ENCODE measurements around the gene DPYD.

Gene DPYD

DNA sequence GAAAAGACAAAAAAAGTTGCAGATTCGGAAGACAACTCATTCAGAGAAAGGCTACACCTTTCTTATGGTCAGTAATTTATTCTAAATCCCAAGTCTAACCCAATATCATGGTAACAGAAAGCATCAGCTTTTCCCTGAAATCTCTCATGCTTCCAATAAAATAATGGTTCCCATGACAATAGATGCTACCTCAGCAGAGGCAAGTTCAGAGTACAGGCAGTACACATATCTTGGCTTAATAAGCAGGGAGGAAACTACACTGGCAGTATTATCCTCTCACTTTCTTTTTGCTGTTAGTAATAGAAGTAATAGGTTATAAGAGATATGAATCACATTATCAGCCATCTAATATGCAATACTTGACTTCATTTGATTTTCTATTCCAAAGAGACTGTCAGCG, 137.1 kb downstream of the DPYD start:
- DNase-seq = no peak

DNA sequence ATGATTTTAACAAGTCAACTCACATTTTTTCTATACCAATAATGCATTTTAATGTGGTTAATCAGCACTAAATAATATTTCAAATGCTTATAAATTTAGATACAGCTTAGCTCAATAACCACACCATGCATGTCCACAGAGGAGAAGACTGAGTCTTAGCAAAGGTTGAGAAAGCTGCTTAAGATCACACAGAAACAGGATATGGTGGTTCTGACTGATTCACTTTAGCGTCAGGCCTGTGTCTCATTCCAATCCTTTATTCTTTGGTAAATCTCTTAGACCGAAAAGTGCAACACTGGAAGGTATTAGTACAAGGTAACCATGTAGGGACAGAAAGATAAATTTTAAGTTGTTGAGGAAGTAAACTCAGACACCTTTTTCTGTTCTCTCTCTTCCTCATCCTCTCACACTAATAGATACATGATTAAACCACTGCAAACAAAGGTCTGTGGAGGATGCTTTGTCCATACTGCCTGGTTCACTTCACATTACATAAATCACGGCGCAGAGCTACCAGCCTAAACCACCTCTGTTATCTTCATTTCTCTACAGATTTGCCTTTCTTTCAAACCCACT, 139.0 kb downstream of the DPYD start:
- DNase-seq = no peak

DNA sequence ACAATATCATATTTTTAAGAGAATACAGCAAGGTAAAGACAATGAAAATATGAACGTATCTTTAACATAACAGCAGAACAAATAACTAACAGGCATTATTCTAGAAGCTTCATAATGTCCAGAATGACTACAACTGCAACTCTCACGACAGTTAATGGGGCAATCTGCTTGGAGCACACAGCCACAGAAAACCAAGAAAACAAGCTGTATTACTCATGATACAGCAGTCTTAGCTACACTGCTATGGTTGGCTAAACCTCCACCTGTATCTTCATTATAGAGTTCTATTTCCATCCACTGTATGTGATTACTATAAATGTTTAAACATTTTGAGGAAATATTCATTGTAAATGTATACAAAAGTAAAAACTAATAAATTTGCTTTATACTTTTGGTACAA, 139.9 kb downstream of the DPYD start:
- no peak for DNase-seq

DNA sequence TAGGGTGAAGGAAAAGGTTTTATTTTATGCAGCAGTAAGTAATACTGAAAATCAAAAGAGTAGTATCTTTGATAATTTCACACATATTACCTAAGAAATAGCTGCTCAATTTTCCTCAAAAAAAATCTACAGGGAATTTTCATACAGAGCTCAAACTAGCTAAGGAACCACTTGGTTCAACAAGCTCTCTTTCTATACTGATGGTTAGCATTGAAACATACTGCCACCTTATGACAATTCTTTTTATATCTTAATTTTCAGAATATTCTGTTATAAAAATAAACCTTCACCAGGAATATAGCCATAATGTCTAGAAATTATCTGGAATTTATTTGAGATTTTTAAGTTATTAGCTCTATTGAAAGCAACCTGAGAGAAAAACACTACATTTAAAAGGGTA, 142.1 kb downstream of the DPYD start:
- DNase-seq = no peak

DNA sequence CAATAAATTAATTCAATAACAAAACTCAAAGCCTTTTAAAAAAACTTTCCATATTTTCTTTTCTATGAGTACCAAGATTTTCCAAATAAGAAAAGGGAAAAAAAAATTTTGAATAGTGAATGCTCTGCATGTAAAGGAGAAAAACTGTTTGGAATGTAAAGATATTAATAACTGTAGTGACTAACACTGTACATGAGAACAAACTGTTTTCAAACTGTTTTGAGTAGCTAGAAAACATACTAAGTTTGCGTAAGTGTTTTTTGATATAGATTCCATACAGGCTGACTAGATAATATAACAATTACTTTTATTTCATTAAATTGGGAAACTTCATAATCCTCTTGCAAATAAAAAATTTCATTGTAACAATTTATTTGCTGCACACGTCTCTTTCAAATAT, 150.5 kb downstream of the DPYD start:
- DNase-seq = no peak

DNA sequence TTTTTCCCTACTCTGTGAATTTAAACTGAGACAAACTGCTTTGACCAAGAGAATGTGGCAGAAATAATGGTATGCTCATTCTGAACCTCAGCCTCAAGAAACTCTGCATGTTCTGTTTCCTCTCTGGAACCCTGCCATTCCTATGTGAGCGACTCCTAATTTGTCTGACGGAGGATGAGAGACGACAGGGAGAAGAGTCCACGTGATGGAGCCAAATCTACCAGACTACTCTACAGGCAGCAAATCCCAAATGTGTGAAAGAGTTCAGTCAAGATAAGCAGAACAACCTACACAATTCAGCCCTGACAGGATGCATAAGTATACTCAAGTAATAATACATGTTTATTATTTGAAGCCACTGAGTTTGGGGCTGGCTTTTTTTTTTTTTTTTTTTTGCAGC, 153.5 kb downstream of the DPYD start:
- DNase-seq = no peak

DNA sequence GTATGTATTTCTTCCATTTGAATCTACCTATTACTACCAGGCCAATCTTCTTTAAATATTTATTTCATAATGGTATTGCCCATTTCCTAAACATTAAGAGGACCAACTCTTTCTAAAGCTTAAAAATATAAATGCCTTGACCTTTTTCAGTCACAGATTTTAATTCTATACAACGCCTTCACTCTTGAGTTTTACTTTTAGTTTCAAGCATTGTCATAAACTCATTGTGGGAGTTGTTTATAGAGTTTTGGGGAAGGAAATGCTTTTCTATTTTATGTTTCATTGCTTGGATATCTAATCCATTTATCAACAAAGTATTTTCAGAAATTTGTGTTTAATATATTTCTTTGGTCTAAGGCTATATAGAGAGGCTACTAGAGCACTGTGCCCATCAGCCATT, 155.8 kb downstream of the DPYD start:
- DNase-seq = no peak

DNA sequence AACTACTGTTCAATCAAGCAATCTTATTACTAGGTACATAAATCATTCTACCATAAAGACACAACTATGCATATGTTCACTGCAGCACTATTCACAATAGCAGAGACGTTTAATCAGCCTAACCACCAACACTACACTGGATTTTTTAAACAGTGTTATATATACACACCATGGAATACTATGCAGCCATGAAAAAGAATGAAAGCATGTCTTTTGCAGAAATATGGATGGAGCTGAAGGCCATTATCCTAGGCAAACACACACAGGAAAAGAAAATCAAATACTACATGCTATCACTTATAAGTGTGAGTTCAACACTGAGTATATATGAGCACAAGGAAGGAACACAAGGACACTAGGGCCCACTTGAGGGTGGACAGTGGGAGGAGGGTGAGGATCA, 159.2 kb downstream of the DPYD start:
- no peak for DNase-seq

DNA sequence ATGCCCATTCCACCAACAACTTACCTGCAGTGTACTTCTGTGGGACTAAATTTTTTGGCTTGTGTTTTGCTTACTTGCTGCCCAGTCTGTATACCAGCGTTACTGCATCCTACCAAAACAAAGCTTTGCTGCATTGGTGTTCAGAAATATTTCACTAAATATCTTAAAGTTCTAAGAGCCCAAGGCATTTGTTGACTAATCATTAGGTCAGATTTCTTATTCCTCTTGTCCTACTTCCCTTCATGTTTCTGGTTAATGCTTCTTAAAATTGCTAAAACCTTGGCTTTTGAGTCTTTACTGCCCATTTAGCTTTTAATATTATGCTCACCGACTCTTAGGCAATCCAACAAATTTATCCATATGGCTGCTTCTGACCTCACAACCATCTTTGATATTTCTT, 161.8 kb downstream of the DPYD start:
- no peak for DNase-seq

DNA sequence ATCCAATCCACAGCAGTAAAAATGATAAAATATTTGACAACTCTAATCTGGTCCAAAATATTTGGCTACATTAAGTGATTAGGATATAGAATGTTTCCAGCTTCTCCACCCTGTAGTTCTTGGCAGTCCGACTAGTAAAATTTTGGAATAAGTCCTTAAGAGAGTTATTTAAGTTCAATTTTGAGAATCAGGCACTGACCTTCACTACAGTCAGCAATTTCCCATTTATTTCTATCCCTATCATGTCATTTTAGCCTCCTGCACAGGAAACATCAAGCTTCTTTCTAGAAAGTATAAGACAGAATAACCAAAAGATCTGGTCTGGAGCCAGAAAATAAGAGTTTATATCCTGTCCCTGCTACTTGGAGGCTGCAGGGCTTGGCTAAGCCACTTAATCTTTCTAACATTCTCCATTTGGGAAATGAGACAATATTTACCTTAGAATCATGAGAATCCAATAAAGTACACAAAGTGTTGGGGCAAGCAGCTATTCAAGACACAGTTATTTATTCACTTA, 162.2 kb downstream of the DPYD start:
- DNase-seq = no peak

DNA sequence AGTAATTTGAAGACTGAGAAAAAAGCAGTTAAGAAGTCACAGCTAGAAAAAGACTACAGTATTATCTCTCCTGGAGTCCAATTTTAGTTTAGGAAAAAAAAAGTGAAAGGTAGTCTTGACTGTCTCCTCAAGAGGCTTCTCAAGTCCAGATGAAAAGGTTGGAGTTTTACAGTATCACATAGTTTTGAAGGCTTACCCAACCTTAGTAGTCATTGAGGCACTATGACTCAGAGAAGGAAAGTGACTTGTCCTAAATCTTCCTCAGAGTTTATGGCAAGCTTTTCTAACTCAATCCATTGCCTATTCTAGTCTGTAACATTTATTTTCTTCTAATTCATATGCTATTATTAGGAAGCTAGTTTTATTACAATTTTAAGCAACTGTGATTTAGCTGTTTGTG, 174.9 kb downstream of the DPYD start:
- no peak for DNase-seq

DNA sequence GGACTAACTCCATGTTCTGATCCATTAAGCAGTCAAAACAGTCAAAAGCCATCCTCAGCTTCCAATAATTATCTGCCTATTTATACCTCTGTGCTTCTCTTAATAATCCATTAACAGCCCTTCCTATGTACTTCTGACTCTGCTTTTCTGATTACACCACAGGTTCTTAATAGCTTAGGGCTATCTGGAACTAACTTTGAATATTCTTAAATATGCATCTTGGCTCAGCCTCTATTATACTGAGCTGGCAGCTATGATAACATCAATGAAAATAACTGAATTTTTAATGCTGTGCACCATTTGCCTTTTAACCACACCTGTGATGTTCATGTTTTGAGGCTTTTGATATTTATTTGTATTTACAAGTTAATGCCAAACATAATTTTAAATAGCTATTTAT, 175.9 kb downstream of the DPYD start:
- no peak for DNase-seq

DNA sequence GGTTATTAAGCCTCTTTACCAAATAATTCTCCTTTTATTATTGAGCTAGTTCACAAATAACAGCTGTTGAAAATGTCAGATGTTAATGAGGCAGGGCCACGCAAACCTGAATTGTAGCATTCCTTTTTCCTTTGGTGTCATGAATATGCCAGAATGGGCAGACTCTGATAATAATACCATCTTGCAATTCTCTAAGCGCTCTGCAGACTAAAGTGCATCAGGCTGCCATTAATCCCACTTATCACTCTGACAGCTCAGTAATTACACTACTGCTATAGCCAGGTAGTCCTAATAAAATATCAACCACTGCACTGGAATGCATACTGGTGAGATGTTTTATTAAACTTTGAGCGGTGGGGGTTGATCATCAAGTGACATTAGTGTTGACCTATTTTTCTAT, 177.7 kb downstream of the DPYD start:
- no peak for DNase-seq

DNA sequence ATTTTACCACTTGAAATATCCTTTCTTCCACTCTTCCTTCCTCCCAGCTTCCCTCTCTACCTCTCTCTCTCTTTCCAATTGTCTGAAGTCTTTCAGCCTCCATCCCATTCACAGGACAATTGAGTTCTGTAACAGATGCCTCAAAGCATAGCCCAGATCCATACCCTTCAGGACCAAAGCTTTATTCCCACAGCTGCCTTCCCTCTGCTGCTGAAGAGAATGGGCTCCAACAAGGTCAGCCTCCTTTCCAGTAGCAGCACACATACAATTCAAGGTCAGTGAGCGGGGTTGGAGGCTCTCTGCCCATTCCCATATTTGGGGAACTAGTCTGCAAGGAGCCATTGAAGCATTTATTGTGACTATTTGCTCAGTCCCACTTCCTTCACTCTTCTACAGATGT, 179.9 kb downstream of the DPYD start:
- DNase-seq = no peak

DNA sequence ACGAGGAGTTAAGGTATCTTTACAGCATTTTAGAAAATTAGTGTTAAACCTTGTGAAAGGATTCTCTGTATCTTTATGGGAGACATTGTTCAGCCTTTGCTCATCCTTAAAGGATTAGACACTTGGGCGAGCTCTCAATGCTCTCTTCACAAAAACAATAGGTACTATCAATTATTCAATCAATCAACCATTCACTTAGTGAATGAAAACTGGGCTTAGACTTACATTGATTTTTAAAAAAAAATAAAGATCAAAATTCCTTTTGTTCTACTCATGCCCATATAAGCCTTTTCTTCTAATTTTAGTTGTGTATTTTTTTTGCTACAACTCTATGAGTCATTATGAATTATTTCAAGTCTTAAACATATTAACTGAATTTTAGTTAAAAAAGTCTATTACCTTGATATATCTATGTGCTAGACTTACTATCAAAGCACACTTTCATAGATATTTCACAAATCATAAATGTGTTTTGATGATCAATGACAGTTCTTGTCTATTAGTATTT, 181.2 kb downstream of the DPYD start:
- no peak for DNase-seq

DNA sequence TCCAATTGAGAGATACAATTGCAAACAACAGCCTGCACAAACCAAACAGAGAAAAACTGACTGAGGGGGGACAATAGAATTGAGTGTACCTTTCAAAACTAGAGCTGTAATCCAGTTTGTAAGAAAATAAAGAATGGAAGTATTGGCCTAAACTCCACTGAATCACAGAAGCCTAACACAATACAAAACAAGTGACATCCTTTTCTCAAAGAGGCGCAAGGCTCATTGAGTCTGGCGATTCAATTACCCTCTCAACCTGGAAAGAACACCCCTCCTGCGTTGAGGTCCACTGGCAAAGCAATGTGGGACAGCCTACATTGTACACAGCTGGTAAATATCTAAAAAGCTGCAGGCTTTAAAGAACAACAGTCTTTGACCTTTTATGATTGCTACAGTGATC, 182.6 kb downstream of the DPYD start:
- DNase-seq = no peak

DNA sequence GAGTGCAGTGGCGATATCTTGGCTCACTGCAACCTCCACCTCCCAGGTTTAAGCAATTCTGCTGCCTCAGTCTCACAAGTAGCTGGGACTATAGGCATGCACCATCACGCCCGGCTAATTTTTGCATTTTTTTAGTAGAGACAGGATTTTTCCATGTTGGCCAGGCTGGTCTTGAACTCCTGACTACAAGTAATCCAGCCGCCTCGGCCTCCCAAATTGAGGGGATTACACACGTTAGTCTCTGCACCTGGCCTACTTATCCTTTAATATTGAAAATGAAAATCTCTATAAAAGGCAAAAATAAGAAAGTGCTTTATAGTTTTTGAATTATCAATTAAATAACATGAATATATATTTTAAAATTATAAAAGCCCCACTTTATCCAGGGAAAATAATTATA, 190.6 kb downstream of the DPYD start:
- no peak for DNase-seq

DNA sequence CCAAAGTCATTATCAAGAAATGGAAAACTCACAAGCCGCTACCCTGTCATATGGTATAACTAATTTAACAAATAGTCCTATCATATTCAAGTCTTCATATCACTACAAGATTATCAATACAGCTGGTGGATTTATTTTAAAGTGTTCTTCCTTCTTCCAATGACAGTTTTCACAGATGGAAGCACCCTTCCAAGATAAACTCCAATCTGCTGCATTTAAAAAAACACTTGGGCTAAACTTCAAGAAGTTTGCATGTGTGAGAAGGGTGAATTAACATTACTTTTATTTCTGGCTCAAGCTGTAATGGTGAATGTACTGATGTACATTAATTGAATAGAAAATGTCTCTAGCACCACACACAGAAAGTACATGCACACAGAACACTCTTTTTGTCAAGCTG, 192.4 kb downstream of the DPYD start:
- DNase-seq = no peak

DNA sequence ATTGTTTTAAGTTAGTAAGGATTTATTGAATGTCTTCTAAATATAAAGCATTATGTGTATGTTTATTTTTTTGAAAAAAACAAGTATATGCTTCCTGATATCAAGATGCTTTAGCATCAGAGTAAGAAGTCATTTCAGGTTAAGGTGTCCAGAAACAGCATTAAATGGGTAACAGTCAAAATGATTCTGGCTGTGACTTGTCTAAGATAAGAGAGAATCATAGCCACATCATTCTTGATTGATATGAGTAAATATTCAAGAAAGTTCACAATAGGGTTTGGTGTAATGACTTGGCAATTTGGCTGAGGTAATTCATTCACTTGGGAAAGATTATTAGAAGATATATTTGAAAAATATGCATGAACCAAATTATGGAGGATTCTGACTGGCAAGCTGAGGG, 193.8 kb downstream of the DPYD start:
- no peak for DNase-seq

DNA sequence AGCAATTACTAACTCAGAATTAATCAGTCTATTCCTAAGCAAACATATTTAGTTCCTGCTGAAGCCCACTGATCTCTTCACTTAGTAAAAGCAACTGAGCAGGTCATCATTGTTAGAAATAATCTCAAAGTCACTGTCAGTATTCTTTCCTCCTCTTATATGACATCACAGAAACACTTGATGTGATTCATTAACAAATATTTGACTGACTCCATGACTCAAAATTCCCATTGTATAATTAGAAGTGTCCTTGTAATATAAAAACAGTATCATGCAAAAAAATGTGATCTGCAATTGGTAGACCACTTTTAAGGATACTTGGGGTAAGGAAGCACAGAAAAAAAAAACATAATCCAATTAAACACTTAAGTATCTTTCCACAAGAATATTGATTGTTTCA, 194.4 kb downstream of the DPYD start:
- no peak for DNase-seq

DNA sequence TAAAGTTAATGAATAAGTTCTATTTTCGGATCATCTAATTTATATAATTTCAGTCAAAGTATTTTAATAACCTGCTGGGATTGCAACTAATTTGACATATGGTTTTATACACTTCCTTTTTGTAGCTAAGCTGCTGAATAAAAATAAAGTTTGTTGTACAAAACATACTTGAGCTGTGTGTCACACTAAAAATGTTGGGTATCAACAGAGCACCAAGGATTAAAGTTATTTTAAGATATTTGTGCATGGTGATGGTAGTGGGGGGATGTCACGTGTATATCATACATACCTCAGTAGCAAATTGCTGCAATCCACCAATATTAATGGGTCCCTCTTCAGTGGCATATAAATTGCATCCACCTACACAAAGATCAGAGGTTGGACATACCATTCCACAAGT, 199.6 kb downstream of the DPYD start:
- DNase-seq = no peak

DNA sequence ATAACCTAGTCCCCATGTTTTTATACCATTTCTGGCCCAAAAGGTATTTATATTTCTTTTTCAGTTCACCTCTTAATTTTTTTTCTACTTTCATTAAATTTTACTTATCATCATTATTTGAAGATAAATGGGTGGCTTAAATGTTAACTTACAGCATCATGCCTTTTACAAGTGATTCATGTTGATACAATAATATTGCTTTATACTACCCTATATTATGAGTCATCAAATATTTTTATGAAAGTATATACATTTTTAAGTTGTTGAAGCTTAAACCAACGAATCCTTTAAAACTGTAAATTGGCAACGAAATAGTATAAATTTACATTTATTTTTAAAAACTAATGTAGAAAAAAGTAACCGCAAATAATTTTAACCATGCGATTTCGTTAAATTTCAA, 207.9 kb downstream of the DPYD start:
- no peak for DNase-seq

DNA sequence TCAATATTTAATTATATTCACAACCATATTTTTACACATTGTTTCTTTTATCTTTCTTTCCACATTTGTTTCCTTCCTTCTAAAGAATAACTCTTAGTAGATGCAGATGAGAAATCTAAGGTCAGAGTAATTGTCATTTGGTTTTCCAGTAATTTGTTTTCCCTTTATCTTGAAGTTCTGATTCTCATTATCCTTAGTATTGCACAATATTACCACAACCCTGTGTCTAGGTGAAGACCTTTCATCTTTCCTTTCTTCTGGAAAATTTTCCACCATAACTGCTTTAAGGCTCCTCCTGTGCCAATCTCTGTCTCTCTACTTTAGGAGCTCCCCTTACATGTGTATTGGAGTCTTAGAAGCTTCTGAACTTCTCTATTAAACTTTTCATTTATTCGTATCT, 209.0 kb downstream of the DPYD start:
- DNase-seq = no peak

DNA sequence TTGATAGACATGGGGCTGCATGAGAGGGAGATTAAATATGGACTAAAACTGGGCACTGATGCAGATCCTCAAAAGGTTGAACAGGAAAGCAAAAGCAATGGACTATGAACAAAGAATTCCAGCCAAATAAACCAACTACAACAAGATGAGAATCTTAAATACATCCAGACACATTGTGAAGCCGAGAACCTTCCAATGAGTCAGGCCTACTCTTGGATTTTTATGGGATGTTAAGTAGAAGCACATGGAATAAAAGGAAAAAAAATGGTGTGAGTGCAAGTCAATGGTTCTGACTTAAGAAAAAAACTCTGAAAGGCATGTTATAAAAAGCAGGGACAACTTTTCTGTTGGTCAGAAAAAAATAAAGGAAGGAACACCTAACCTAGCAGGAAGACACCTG, 227.2 kb downstream of the DPYD start:
- DNase-seq = no peak

DNA sequence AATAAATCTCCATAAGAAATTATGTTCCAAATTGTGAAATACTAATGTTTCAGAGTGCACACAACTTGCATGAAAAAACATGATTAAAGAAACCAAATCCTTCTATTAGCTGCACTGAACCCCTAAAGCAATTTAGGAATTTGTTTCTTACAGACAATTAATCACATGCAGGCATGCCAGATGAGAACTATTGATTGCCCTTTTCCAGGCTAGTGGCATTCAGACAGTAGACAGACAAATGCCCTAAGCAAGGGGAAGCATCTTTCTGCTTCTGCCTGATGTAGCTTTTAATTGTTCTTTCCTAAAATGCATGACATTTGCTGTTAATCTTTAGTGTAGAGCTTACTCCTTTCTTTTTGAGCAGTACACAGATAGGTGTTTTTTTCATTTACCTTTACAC, 229.5 kb downstream of the DPYD start:
- DNase-seq = no peak

DNA sequence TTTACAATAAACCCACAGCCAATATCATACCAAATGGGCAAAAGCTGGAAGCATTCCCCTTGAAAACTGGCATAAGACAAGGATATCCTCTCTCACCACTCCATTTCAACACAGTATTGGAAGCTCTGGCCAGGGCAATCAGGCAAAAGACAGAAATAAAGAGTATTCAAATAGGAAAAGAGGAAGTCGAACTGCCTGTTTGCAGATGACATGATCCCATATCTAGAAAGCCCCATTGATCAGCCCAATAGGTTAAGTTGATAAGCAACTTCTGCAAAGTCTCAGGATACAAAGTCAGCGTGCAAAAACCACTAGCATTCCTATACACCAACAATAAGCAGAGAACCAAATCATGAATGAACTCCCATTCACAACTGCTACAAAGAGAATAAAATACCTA, 235.5 kb downstream of the DPYD start:
- DNase-seq = no peak
